Parathyroid adenoma (tissue), 2 donors: ENCODE data around the gene RPL32.

Source experiments
- H2AFZ ChIP-seq: fragments of 300-600 bp; sonication (generic); one replicate; pipeline ENCODE4 v1.7.0; 2017; ENCODE audit warnings: antibody characterized with exemption, mild to moderate bottlenecking
- H3K27ac ChIP-seq: fragments of 300-600 bp; sonication (generic); one replicate; pipeline ENCODE4 v1.7.0; 2017
- H3K27me3 ChIP-seq: fragments of 300-600 bp; sonication (generic); one replicate; pipeline ENCODE4 v1.7.0; 2017; ENCODE audit warnings: low read length; ENCODE audit not compliant: control insufficient read depth, insufficient read depth
- H3K36me3 ChIP-seq: fragments of 300-600 bp; sonication (generic); one replicate; pipeline ENCODE4 v1.7.0; 2017; ENCODE audit warnings: low read length; ENCODE audit not compliant: control insufficient read depth, insufficient read depth
- H3K4me1 ChIP-seq: fragments of 300-600 bp; sonication (generic); one replicate; pipeline ENCODE4 v1.7.0; 2017; ENCODE audit warnings: control low read depth
- H3K4me2 ChIP-seq: fragments of 300-600 bp; sonication (generic); one replicate; pipeline ENCODE4 v1.7.0; 2017; ENCODE audit warnings: low read length
- H3K4me3 ChIP-seq: fragments of 300-600 bp; sonication (generic); one replicate; pipeline ENCODE4 v1.7.0; 2017; ENCODE audit warnings: low read depth, low read length
- H3K79me2 ChIP-seq: fragments of 300-600 bp; sonication (generic); one replicate; pipeline ENCODE4 v1.7.0; 2017; ENCODE audit warnings: control low read depth
- H3K9ac ChIP-seq: fragments of 300-600 bp; sonication (generic); one replicate; pipeline ENCODE4 v1.7.0; 2017; ENCODE audit warnings: mild to moderate bottlenecking
- H3K9me3 ChIP-seq: fragments of 300-600 bp; sonication (generic); one replicate; pipeline ENCODE4 v1.7.0; 2017; ENCODE audit warnings: low read length; ENCODE audit not compliant: control insufficient read depth
- TF ChIP-seq, protein P1 (sequence below): fragments of 300-600 bp; sonication (generic); IDR thresholded peaks from one replicate; pipeline ENCODE4 v1.7.0; 2017; ENCODE audit warnings: antibody characterized with exemption, mild to moderate bottlenecking
- donor health status: primary hyperparathyroidism.

The RPL32 gene

DNA sequence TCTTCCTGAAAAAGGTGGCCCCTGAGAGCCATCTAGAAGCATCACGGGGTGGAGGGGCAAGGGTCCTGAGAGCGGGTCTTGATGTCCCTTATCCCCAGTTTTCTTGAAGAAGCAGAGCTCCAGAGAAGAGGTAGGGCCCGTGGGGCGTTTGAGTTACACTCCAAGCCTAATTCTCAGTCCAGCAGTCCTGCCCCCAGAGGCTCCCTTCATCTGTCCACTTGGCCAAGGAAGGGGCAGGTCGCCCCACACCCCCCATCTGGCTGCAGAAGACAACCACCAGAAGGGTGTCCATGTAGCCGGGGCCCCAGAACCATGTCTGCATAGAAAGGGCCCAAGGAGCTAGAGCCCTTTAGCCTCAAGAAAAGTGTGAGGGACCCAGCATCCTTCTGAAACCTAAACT is 25.5 kb upstream of the RPL32 start:
- Histone ChIP-seq H3K79me2 (no peaks in the 10 kb centered on the region), H3K27me3 (no peaks in the 10 kb centered on the region), H3K4me3 (no peak overlapping the region), H3K27ac (no peak overlapping the region), H3K9ac (no peak overlapping the region), H3K9me3 (no peaks in the 10 kb centered on the region), H2AFZ (no peak overlapping the region), H3K36me3 (no peaks in the 10 kb centered on the region), H3K4me2 (no peak overlapping the region), H3K4me1 (no peaks in the 10 kb centered on the region)
- TF ChIP-seq, protein P1, sequence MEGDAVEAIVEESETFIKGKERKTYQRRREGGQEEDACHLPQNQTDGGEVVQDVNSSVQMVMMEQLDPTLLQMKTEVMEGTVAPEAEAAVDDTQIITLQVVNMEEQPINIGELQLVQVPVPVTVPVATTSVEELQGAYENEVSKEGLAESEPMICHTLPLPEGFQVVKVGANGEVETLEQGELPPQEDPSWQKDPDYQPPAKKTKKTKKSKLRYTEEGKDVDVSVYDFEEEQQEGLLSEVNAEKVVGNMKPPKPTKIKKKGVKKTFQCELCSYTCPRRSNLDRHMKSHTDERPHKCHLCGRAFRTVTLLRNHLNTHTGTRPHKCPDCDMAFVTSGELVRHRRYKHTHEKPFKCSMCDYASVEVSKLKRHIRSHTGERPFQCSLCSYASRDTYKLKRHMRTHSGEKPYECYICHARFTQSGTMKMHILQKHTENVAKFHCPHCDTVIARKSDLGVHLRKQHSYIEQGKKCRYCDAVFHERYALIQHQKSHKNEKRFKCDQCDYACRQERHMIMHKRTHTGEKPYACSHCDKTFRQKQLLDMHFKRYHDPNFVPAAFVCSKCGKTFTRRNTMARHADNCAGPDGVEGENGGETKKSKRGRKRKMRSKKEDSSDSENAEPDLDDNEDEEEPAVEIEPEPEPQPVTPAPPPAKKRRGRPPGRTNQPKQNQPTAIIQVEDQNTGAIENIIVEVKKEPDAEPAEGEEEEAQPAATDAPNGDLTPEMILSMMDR: no peak

DNA sequence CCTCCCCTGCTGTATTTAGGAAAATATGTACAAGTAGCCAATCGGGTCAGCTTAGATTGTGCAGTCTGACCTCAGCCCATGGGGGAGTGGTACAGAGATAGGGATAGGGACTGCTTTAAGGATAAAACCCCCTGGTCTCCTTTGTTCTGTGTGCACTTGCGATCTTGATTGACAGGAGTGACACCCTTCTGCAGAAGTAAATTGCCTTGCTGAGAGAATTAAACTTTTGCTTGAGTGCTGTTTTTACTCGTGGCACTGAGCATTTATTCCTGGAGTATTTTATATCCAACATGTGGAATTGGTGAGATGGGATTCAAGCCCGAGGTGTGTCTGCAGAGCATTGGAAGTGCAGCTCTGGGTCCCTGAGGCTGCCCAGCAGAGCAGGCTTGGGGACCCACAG is 23.9 kb upstream of the RPL32 start:
- Histone ChIP-seq H3K27me3 (no peaks in the 10 kb centered on the region), H3K27ac (no peak overlapping the region)

DNA sequence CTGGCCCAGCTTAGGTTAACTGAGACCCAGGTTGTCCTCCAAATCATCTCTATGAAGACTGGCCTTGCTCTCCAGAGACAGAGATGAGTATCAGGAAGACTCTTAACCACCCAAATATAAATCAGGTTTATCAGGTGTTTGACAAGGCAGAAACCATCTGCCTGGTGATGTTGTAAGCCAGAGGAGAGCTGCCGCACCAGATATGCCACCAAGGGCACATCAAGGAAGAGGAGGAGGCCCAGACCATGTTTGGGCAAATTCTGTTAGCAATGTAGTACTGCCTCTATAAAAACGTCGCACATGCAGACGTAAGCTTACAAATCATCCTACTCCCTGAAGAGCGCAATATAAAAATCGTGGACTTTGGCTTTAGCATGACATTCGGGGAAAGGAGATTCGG is 21.0 kb upstream of the RPL32 start:
- TF ChIP-seq, protein P1: no peak
- no peak overlapping the region for H3K4me3 ChIP-seq
- H3K27me3 ChIP-seq: no peaks in the 10 kb centered on the region
- H3K4me2 ChIP-seq: no peak overlapping the region
- H3K27ac ChIP-seq: no peak overlapping the region
- no peaks in the 10 kb centered on the region for H3K79me2 ChIP-seq
- H3K36me3 ChIP-seq: no peaks in the 10 kb centered on the region
- H3K9me3 ChIP-seq: no peaks in the 10 kb centered on the region
- no peaks in the 10 kb centered on the region for H3K4me1 ChIP-seq
- H2AFZ ChIP-seq: no peak overlapping the region
- H3K9ac ChIP-seq: no peak overlapping the region

More for the DNA sequence above, 23.9 kb upstream of the RPL32 start:
- Histone ChIP-seq H3K4me3 (no peak overlapping the region), H3K4me2 (no peak overlapping the region), H3K9ac (no peak overlapping the region), H3K9me3 (no peaks in the 10 kb centered on the region), H3K4me1 (no peaks in the 10 kb centered on the region), H2AFZ (no peak overlapping the region), H3K79me2 (no peaks in the 10 kb centered on the region), H3K36me3 (no peaks in the 10 kb centered on the region)
- TF ChIP-seq, protein P1: no peak

DNA sequence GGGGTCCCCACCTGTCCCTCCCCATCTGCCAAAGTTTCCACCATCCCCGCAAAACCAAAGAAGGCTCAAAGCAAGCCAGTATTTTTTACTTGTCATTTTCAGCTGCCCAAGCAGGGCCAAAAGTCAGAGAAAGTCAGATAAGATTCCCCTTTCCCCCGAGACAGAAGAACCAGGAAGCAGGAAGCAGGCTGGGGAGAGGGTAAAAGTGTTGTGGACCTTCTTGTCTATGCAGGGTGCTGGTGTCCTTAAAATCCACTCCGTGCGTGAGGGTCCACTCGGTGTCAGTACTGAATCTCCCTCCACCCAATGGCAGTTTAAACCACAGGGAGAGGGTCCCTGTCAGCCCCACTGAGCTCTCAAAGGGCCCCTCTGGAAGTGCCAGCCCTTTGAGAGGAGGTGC is 20.2 kb upstream of the RPL32 start:
- TF ChIP-seq, protein P1: no peak
- H3K4me3 ChIP-seq: no peak overlapping the region
- no peak overlapping the region for H3K27ac ChIP-seq
- no peak overlapping the region for H2AFZ ChIP-seq
- H3K9ac ChIP-seq: no peak overlapping the region
- no peaks in the 10 kb centered on the region for H3K27me3 ChIP-seq
- no peaks in the 10 kb centered on the region for H3K9me3 ChIP-seq
- no peaks in the 10 kb centered on the region for H3K4me1 ChIP-seq
- no peak overlapping the region for H3K4me2 ChIP-seq
- no peaks in the 10 kb centered on the region for H3K79me2 ChIP-seq
- no peaks in the 10 kb centered on the region for H3K36me3 ChIP-seq

DNA sequence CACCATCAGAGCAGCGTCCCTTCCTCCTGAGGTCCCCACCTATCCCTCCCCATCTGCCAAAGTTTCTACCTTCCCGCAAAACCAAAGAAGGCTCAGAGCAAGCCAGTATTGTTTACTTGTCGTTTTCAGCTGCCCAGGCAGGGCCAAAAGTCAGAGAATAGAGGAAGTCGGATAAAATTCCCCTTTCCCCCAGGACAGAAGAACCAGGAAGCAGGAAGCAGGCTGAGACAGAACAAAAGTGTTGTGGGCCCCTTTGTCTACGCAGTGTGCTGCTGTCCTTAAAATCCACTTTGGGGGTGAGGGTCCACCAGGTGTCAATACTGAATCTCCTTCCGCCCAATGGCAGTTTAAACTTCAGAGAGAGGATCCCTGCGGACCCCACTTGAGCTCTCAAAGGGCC is 18.5 kb upstream of the RPL32 start:
- Histone ChIP-seq H3K36me3 (no peaks in the 10 kb centered on the region), H3K9me3 (no peaks in the 10 kb centered on the region), H3K27ac (no peak overlapping the region), H3K79me2 (no peaks in the 10 kb centered on the region), H3K27me3 (no peaks in the 10 kb centered on the region), H3K4me1 (no peaks in the 10 kb centered on the region), H3K4me2 (no peak overlapping the region), H2AFZ (no peak overlapping the region), H3K4me3 (no peak overlapping the region), H3K9ac (no peak overlapping the region)
- TF ChIP-seq, protein P1: no peak
